Measurements from ENCODE around the gene GMPR. TPM values are rescaled to one million over a fixed set of nuclear protein-coding genes. Genes with fewer than 3 reads are reported as not detected.
"Not testable (repeated sequence)": the region's sequence is repeated elsewhere in the genome, so short reads cannot be mapped to it uniquely, and the experiment has no call there.

GMPR gene
- total RNA-seq, 2 experiments from 2014 or later: not detected

GRCh38 chr6:16258709-16259075 lies 20.3 kb downstream of the GMPR start:
- no TSS peak for BruUV-seq (replicated peaks)
- Histone ChIP-seq H3K9me2 (ENCODE audit: insufficient read depth, low read length) (no peaks in the 10 kb centered on the region), H3K36me3 (ENCODE audit: insufficient read depth, low read length) (no peaks in the 10 kb centered on the region), H3K4me1 (ENCODE audit: insufficient read depth, low read length, poor library complexity, severe bottlenecking) (no peaks in the 10 kb centered on the region), H3K9me3 (ENCODE audit: low read length) (no peaks in the 10 kb centered on the region), H3K79me2 (ENCODE audit: insufficient read depth, low read depth, low read length) (no peaks in the 10 kb centered on the region), H3K27ac (ENCODE audit: low read depth, low read length, poor library complexity, severe bottlenecking) (no peak overlapping the region), H3K4me3 (ENCODE audit: low read depth, low read length, poor library complexity, severe bottlenecking) (no peak overlapping the region), H2AFZ (ENCODE audit: low read length) (no peak overlapping the region), H3K4me2 (ENCODE audit: low read length) (no peak overlapping the region), H4K20me1 (ENCODE audit: insufficient read depth, low read length) (no peaks in the 10 kb centered on the region)
- no peak for DNase-seq (ENCODE audit: low spot score)
- intact Hi-C loops (cut with micrococcal nuclease; ENCODE audit: unreplicated experiment): no loop called here
- CTCF ChIA-PET (ENCODE audit: unreplicated experiment): no interaction called here
- no peak for TF ChIP-seq EZH2phosphoT487 (IDR thresholded peaks at IDR 0.05; ENCODE audit: borderline replicate concordance, low read depth, low read length)
- TF ChIP-seq, protein P1, sequence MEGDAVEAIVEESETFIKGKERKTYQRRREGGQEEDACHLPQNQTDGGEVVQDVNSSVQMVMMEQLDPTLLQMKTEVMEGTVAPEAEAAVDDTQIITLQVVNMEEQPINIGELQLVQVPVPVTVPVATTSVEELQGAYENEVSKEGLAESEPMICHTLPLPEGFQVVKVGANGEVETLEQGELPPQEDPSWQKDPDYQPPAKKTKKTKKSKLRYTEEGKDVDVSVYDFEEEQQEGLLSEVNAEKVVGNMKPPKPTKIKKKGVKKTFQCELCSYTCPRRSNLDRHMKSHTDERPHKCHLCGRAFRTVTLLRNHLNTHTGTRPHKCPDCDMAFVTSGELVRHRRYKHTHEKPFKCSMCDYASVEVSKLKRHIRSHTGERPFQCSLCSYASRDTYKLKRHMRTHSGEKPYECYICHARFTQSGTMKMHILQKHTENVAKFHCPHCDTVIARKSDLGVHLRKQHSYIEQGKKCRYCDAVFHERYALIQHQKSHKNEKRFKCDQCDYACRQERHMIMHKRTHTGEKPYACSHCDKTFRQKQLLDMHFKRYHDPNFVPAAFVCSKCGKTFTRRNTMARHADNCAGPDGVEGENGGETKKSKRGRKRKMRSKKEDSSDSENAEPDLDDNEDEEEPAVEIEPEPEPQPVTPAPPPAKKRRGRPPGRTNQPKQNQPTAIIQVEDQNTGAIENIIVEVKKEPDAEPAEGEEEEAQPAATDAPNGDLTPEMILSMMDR (conservative IDR thresholded peaks at IDR 0.05; ENCODE audit: low read length): no peak
- POLR2A ChIA-PET: no interaction called here

DNA sequence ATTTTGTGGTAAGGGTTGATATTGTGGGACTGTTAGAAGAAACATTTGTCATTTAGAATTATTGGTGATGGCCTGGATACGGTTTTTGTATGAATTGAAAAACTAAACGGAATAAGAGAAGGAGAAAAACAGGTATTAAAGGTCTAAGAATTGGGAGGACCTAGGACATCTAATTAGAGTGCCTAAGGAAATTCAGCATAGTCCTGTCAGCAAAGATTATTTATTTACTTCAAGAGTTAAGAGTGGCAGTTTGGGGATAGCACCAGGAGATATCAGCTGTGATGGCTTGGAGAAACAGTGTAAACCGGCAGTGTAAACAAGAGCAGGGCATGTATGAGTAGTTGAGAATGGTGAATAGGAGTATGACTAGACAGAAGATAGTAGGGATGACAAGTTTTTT lies 21.2 kb downstream of the GMPR start:
- POLR2A ChIA-PET; H3K9me3 ChIP-seq (ENCODE audit: low read length); DNase-seq (ENCODE audit: low spot score); H3K79me2 ChIP-seq (ENCODE audit: insufficient read depth, low read depth, low read length); H3K9me2 ChIP-seq (ENCODE audit: insufficient read depth, low read length); BruUV-seq (replicated peaks); H3K27ac ChIP-seq (ENCODE audit: low read depth, low read length, poor library complexity, severe bottlenecking); H4K20me1 ChIP-seq (ENCODE audit: insufficient read depth, low read length); CTCF ChIA-PET (ENCODE audit: unreplicated experiment); H2AFZ ChIP-seq (ENCODE audit: low read length); H3K4me1 ChIP-seq (ENCODE audit: insufficient read depth, low read length, poor library complexity, severe bottlenecking); H3K36me3 ChIP-seq (ENCODE audit: insufficient read depth, low read length); intact Hi-C loops (cut with micrococcal nuclease; ENCODE audit: unreplicated experiment); H3K4me3 ChIP-seq (ENCODE audit: low read depth, low read length, poor library complexity, severe bottlenecking); H3K4me2 ChIP-seq (ENCODE audit: low read length): not testable (repeated sequence)

- CTCF ChIA-PET (ENCODE audit: unreplicated experiment); POLR2A ChIA-PET; H3K4me3 ChIP-seq (ENCODE audit: low read depth, low read length, poor library complexity, severe bottlenecking); H3K36me3 ChIP-seq (ENCODE audit: insufficient read depth, low read length); H2AFZ ChIP-seq (ENCODE audit: low read length); H3K4me1 ChIP-seq (ENCODE audit: insufficient read depth, low read length, poor library complexity, severe bottlenecking); H3K9me2 ChIP-seq (ENCODE audit: insufficient read depth, low read length); BruUV-seq (replicated peaks); H3K79me2 ChIP-seq (ENCODE audit: insufficient read depth, low read depth, low read length); H4K20me1 ChIP-seq (ENCODE audit: insufficient read depth, low read length); intact Hi-C loops (cut with micrococcal nuclease; ENCODE audit: unreplicated experiment); H3K4me2 ChIP-seq (ENCODE audit: low read length); H3K27ac ChIP-seq (ENCODE audit: low read depth, low read length, poor library complexity, severe bottlenecking); H3K9me3 ChIP-seq (ENCODE audit: low read length); DNase-seq (ENCODE audit: low spot score): not testable (repeated sequence)
These were observed 22.2 kb downstream of the GMPR start for GRCh38 chr6:16260602-16261001.

- BruUV-seq (replicated peaks); H3K27ac ChIP-seq (ENCODE audit: low read depth, low read length, poor library complexity, severe bottlenecking); H3K4me1 ChIP-seq (ENCODE audit: insufficient read depth, low read length, poor library complexity, severe bottlenecking); DNase-seq (ENCODE audit: low spot score); H3K4me3 ChIP-seq (ENCODE audit: low read depth, low read length, poor library complexity, severe bottlenecking); H3K36me3 ChIP-seq (ENCODE audit: insufficient read depth, low read length); H3K4me2 ChIP-seq (ENCODE audit: low read length); CTCF ChIA-PET (ENCODE audit: unreplicated experiment); H4K20me1 ChIP-seq (ENCODE audit: insufficient read depth, low read length); intact Hi-C loops (cut with micrococcal nuclease; ENCODE audit: unreplicated experiment); POLR2A ChIA-PET; H3K79me2 ChIP-seq (ENCODE audit: insufficient read depth, low read depth, low read length); H2AFZ ChIP-seq (ENCODE audit: low read length); H3K9me3 ChIP-seq (ENCODE audit: low read length); H3K9me2 ChIP-seq (ENCODE audit: insufficient read depth, low read length): not testable (repeated sequence)
These were observed 24.4 kb downstream of the GMPR start for GRCh38 chr6:16262773-16263172.

GRCh38 chr6:16263464-16264099 lies 25.2 kb downstream of the GMPR start:
- intact Hi-C loops (cut with micrococcal nuclease; ENCODE audit: unreplicated experiment); H3K4me3 ChIP-seq (ENCODE audit: low read depth, low read length, poor library complexity, severe bottlenecking); H3K4me1 ChIP-seq (ENCODE audit: insufficient read depth, low read length, poor library complexity, severe bottlenecking); BruUV-seq (replicated peaks); H3K4me2 ChIP-seq (ENCODE audit: low read length); CTCF ChIA-PET (ENCODE audit: unreplicated experiment); DNase-seq (ENCODE audit: low spot score); H3K36me3 ChIP-seq (ENCODE audit: insufficient read depth, low read length); H3K27ac ChIP-seq (ENCODE audit: low read depth, low read length, poor library complexity, severe bottlenecking); POLR2A ChIA-PET; H4K20me1 ChIP-seq (ENCODE audit: insufficient read depth, low read length); H3K9me3 ChIP-seq (ENCODE audit: low read length); H2AFZ ChIP-seq (ENCODE audit: low read length); H3K79me2 ChIP-seq (ENCODE audit: insufficient read depth, low read depth, low read length); H3K9me2 ChIP-seq (ENCODE audit: insufficient read depth, low read length): not testable (repeated sequence)

Measured in OCI-LY7 (cell line).